Stromal cell of bone marrow (primary cell): Measurements from ENCODE around the gene SLC39A1.
"Not testable (repeated sequence)": the region's sequence is repeated elsewhere in the genome, so short reads cannot be mapped to it uniquely, and the experiment has no call there.

Experiments used
- DNase-seq: peaks from one replicate; pipeline ENCODE4 v3.0.0-alpha.2; 2012; ENCODE audit warnings: low read depth

SLC39A1 gene, protein sequence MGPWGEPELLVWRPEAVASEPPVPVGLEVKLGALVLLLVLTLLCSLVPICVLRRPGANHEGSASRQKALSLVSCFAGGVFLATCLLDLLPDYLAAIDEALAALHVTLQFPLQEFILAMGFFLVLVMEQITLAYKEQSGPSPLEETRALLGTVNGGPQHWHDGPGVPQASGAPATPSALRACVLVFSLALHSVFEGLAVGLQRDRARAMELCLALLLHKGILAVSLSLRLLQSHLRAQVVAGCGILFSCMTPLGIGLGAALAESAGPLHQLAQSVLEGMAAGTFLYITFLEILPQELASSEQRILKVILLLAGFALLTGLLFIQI

DNA sequence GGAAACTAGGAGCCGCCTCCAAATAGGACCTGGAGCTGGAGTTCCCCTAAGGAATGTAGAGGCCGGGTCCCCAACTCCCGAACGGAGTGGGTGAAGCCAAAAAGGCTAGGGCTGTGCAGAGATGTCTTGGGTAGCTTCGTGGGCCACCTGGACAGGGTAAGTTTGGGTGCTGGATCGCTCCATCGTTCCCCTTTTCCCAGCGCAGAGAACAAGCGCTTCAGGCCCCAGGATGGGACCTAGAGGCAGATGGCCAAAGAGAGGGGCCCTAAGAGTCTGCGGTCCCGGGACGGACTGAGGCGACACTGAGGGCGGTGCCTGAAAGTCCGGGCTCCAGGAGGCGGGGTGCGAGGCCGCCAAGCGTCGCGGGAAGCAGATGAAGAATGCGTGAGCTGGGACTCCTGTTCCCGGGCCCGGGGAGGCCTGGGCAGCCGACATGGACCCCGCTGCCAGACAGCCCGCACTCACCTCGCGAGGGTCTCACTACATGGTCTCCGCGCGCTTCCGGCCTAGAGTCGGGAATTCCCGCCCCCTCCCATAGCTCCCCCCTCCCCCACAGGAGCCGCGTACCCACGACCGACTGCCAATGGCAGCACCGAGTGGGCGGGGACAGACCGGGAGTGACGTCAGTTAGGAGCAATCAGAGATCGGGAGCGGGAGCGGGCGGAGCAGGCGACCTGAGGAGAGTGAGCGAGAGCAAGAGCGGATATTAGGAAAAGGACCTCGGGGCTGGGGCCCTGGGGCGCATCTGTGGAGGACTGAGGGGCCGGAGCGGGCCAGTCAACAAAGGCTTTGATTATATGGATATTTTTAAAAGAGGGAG, at the start of gene SLC39A1:
SLC39A1 (minus strand) TSS at position 508 of the 820 bp plus-strand sequence. CDS start 822 bp downstream, outside the sequence.
- DNase-seq: peak; percentile 93

DNA sequence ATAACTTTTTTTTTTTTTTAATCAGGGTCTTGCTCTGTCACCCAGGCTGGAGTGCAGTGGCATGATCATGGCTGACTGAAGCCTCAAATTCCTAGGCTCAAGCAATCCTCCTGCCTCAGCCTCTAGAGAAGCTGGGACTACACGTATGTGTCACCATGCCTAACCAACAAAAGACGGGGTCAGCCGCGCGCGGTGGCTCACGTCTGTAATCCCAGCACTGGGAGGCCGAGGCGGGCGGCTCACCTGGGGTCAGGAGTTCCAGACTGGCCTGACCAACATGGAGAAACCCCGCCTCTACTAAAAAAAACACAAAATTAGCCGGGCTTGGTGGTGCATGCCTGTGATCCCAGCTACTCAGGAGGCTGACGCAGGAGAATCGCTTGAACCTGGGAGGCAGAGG, 49.2 kb upstream of the SLC39A1 start:
- not testable (repeated sequence) for DNase-seq

DNA sequence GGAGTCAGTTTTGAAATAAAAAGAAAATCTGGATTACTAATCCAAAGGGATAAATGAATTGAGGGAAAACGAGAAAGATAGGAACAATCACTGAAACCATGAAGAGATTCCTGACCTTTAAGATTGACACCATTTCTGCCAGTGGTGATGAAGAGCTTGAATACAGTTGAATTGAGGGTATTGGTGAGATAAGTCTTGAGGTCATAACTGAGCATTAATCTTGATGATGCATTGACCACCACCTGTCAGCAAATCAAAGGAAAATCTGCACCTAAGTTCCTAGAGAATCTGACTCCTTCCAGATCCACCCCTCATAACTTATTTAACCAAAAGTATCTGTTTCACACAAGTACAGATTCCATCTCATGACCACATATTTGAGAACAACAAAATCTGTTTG, 48.8 kb upstream of the SLC39A1 start:
- no peak for DNase-seq

DNA sequence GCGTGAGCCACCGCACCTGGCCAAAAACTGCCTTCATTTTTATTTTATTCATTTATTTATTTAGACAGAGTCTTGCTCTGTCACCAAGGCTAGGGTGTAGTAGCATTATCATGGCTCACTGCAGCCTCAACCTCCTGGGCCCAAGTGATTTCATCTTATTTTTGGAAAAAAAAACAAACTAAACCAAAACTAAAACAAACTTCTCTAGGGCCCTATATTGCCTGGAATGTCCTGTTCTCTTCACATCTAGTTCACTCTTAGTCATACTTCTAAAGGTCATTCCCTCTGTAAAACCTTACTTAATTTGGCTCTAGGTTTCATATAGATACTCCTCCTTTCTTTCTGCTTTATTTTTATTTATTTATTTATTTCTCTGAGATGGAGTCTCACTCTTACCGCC, 42.8 kb upstream of the SLC39A1 start:
- peak; percentile 57 for DNase-seq

DNA sequence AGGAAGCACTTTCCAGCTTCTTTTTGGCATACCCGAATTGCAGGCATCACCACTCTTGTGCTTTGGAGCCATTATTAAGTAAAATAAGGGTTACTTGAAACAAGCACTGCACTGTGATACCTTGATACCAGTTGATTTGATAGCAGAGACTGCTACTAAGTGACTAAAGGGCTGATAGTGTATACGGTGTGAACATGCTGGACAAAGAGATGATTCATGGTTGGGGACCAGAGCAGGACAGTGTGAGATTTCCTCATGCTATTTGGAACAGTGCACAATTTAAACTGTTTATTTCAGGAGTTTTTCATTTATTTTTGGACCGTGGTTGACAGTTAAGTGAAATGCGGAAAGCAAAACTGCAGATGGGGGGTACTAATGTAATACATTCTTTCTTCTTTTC, 37.1 kb upstream of the SLC39A1 start:
- no peak for DNase-seq

DNA sequence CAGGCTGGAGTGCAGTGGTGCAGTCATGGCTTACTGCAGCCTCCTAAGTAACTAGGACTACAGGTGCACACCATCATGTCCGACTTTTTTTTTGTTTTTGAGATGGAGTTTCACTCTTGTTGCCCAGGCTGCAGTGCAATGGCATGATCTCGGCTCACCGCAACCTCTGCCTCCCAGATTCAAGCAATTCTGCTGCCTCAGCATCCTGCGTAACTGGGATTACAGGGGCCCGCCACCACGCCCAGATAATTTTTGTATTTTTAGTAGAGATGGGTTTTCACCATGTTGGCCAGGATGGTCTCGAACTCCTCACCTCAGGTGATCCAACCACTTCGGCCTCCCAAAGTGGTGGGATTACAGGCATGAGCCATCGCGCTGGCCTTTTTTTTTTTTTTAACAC, 33.5 kb upstream of the SLC39A1 start:
- not testable (repeated sequence) for DNase-seq

DNA sequence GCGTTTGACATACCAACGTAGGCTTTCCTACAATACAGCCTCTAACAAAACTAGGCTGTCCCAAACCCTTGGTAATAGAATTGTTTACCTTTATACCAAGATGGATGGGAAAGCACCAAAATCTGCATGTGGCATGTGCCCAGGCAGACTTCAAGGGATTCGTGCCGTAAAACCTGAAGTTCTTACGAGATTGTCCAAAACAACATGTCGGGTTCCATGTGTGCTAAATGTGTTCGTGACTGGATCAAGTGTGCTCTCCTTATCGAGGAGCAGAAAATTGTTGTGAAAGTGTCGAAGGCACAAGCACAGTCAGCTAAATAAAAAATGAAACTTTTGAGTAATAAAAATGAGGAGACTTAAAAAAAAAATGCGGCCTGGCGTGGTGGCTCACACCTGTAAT, 32.3 kb upstream of the SLC39A1 start:
- no peak for DNase-seq

DNA sequence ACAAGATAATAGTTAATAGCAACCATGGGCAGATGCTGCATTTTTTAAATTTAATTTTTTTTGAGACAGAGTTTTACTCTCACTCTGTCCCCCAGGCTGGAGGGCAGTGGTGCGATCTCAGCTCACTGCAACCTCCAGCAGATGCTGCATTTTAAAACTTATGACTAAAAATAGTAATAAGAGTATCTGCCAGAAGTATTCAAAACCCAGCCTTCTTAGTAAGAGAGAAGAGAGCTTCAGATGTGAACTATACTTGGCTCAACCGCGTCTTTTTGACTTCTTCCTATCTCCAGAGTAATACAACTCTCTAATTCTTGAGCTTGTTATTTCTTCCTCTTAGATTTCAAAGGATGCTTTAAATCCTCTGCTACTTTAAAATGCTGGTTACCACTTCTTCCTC, 31.9 kb upstream of the SLC39A1 start:
- DNase-seq: no peak

DNA sequence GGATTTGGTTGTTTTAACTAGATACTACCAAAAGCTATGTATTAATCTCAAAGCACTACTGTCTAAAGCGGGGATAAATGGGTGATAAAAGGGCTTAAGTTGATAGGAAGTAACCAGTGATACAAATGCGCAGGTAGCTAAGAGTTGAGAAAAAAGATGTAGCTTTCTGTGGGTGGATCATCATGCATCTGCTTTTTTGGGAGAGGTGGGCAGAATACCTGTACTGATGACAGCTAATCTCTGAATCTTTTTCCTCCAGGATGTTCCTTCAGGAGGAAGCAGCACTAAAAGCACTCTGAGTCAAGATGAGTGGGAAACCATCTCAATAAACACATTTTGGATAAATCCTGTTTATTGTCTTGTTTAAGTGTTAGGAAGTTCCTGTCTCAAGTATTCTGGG, 28.5 kb upstream of the SLC39A1 start:
- DNase-seq: no peak

DNA sequence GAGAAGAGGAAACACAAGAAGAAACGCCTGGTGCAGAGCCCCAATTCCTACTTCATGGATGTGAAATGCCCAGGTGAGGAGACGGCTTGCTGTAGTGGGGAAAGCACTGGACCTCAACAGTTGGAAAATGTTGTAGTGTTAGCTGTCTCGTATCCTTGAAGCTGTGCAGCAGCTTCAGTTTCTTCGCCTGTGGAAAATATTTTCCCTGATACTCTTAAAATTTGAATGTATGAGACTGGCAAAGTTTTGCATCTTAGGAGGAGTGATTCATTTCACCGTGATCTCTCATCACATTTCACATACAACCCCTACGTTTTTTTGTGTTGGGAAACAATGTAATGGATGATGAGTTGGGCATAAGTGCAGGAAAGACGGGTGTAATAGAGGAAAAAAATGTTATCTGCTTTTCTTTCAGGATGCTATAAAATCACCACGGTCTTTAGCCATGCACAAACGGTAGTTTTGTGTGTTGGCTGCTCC, 27.9 kb upstream of the SLC39A1 start:
- DNase-seq: no peak

DNA sequence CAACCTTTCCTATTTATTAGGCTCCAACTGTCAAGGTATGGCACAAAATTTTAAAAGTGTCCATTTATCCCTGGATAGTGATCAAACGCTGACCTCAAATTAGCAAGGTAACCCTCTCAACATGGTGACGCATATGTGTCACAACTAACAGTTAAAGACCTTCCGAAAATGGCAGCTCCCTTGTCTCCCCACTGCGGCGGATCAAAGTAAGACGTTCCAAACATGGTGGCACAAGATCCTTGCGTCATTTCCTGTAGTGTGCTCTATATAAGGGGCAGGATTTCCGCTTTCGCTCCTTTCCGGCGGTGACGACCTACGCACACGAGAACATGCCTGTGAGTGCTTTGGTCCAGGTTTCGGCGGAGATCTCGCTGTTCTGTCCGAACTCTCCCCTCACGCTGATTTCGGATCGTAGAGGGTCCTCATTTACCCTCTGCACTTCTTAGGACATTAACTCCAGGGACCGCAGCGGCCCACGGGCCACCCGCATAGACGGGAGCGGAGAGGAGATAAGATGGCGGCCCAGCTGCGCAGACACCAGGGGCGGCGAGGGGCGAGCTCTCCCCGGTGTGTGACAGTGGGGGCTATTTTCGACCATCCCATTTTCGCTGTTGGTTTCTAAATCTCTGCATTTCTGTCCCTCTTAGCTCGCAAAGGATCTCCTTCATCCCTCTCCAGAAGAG, 27.3 kb upstream of the SLC39A1 start, which contains the start of gene RPS27:
RPS27 (plus strand) TSS at position 295 of the 683 bp plus-strand sequence; CDS start at position 330, 35 bp downstream.
- DNase-seq: peak; percentile 97

DNA sequence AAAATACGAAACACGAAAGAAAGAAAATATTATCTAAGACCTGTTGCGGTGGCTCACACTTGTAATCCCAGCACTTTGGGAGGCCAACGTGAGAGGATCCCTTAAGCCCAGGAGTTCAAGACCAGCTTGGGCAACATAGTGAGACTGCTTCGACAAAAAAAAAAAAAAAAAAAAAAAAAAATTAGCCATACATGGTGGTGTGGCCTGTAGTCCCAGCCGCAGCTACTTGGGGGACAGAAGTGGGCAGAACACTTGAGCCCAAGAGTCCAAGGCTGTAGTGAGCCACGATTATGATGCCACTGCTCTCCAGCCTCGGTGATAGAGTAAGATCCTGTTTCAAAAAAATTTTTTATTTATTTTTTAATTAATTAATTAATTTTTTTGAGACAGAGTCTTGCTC, 24.3 kb upstream of the SLC39A1 start:
- DNase-seq: no peak

DNA sequence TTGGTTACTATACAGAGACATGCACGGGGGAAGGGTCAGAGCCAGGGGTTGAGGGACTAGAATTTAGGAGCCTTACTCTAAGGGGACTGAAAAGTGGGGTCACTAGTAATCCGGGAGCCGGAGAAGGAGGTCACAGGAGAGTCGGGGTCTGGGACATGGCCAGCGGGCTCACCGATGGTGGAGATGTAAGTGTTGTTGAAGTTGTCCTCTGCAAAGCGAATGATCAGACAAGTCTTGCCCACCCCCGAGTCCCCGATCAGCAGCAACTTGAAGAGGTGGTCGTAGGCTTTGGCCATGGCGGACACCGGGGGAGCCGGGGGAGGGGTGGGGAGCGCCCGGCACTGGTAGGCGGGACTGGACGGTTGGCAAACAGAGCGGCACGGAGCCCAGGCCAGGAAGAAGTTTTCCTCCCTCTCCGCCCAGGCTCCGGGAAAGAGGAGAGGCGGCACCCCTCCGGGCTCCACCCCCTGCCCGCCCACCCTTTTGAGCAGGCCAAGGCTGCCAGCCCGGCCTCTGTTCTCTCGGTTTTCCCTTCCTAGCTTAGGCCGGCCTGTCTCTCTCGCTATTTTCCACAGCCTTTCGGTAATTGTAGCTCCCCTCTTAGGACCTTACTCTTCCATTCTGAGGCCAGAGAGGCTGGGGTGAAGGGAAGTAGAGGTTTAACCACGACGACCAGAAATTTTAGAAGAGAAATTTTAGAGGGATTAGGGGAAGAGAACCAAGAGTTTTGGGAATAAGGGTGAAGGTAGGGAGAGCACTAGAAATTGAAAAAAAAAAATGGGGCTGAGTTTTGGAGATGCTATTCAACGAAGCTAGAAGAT, 22.8 kb upstream of the SLC39A1 start, which contains the start of gene RAB13:
RAB13 (minus strand) TSS at position 399 of the 821 bp plus-strand sequence; CDS start at position 296, 103 bp downstream.
- peak; percentile 86 for DNase-seq

DNA sequence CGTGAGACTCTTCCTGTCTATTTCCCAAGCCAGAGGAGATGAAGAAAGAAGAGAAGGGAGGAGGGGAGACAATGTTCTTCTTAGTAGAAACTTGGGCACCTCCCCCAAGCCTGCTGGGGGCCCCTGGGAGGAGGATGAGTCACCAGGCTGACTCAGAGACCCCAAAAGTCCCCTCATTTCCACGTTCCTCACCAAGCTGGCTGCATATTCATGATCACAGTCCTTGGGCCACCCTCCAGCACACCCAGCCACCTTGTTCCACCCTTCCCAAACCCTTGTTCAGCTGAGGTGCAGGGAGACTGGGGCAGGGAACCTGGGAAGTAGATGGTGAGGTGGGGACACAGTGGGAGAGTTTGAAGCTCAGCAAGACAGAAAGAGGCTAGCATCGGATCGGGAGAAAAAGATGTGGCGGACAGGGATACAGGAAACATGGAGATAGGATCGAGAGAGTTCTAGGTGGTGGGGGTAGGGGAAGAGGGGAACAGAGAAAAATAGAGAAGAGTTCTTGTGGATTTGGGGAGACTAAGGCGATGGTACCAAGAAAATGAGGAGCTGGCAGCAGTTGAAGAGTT, 22.1 kb upstream of the SLC39A1 start:
- peak; percentile 73 for DNase-seq

DNA sequence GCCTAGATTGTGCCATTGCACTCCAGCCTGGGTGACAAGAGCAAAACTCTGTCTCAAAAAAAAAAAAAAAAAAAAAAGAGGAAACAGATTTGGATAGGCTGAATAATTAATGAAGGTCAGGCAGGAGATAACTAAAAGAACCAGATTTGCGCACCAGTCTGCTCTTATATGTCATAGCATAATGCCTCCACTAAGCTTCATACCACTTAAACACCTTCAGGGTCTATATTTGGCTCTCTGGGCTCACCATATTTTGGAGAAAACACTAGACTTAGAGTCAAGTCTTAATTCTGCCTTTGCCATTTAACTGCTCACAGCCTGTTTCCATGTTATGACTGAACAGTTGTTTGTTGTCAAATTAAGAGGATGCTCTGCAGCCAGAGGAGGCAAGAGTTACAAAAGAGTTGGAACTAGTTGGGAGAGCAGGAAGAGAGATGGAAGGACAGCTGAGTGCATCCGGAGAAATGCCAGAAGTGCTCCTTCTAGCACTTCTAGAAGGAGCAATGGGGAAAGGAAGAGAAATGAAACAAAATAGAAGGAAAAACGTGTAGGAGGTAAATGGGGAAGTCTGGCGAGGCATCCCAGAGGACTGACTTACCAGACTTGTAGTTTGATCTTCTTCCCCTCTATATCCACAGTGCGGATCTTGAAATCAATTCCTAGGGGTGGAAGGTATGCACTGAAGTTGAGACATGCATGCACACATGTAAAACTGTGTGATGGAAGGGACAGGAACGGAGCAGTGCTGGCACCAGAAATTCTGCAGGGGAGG, 21.0 kb upstream of the SLC39A1 start:
- DNase-seq: no peak

DNA sequence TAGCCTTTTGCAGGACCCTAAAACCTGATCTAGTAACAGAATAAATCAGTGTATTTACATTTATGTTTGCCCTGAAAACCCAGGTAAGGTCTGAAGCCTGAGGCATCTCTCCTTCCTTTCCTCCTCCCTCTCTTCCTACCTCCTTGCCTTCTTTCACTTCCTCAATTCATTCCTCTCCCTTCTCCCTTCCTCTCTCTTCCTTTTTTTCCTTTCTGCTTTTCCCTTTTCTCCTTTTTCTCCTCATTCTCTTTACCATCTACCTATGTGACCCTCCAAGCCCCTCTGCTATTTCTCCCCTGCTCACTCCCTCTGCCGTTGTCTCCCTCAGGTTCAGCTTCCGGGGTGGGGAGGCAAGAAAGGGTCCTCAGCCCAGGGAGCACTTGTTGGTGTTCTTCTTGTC, 18.4 kb upstream of the SLC39A1 start:
- DNase-seq: not testable (repeated sequence)

DNA sequence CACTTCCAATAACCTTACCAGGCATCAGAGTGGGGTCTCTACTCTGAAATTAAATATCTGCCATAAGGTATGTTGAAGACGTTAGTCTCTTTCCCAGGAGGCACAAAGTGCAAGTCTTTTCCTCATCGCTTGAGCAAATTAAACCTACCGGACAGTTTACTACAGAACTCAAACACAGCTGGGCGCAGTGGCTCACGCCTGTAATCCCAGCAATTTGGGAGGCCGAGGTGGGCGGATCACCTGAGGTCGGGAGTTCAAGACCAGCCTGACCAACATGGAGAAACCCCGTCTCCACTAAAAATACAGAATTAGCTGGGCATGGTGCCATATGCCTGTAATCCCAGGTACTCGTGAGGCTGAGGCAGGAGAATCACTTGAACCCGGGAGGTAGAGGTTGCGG, 15.8 kb upstream of the SLC39A1 start:
- DNase-seq: not testable (repeated sequence)

DNA sequence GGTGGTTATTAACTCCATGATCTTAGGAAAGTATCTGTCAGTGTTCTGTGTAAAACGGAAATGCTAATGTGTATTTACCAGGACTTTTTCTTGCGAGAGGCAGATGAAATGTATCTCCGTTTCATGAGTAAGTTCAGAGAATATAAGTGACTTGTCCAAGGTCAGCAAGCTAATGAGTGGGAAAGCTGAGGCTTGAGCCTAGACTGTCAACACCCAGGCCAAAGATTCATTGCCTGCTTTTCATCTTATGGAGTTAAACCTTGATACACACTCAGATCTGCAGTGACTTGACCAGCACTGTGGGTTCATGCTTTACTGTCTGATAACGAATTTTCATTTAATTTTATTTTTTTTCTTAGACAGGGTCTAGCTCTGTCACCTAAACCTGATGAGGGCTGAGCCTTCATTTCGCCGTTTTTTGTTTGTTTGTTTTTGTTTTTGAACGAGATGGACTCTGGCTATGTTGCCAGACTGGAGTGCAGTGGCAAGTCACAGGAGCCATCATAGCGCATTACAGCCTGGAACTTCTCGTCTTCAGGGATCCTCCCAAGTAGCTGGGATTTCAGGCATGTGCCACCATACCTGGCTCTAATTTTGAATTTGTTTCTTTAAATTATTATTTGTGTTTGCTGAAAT, 15.1 kb upstream of the SLC39A1 start:
- no peak for DNase-seq
